Measurements from ENCODE around the gene ZNF79. TPM values are rescaled to one million over a fixed set of nuclear protein-coding genes. Genes with fewer than 3 reads are reported as not detected.

The ZNF79 gene
- total and polyA plus RNA-seq, 9 of the 15 experiments (the other 6 are each of a cell fraction or from before 2014, with no cell fraction given), result 0.62 to 7.0 (median 4.1) TPM

GRCh38 chr9:127404631-127405030, 19.6 kb upstream of the ZNF79 start:
- H3K4me3 ChIP-seq, result no peak overlapping the region
- H3K27ac ChIP-seq (ENCODE audit: extremely low read depth, low read depth, low read length), result no peak overlapping the region
- no peak overlapping the region for H3K4me2 ChIP-seq (ENCODE audit: insufficient read depth, low read length)
- ChIA-PET CTCF (ENCODE audit: low intra/inter-chr PET ratio) (no interaction called here), POLR2A (no interaction called here)
- FAIRE-seq (no peak), ATAC-seq (no peak), DNase-seq (ENCODE audit: extremely low read depth in 1 of 4, low spot score in 3 of 4) (no peak)
- H3K36me3 ChIP-seq (ENCODE audit: control insufficient read depth, insufficient read depth, low read length), result no peaks in the 10 kb centered on the region
- no peaks in the 10 kb centered on the region for H3K79me2 ChIP-seq (ENCODE audit: control insufficient read depth, insufficient read depth, low read length)
- H3K9me1 ChIP-seq (ENCODE audit: control insufficient read depth, insufficient read depth, low read length), result peaks cover 6% of the 10 kb centered on the region
- H2AFZ ChIP-seq (ENCODE audit: low read depth, low read length), result no peak overlapping the region
- H3K4me1 ChIP-seq (replicated peaks in 1 of 2; ENCODE audit: control insufficient read depth in 2 of 2, insufficient read depth in 2 of 2, low read length in 2 of 2), result peaks cover 2 to 40% of the 10 kb centered on the region in 2 experiments; a peak in 4 of 5 replicates
- no peaks in the 10 kb centered on the region for H3K9me3 ChIP-seq (replicated peaks; ENCODE audit: control insufficient read depth, insufficient read depth, low read depth, low read length)
- H4K20me1 ChIP-seq (replicated peaks; ENCODE audit: control insufficient read depth, insufficient read depth, low read length), result no peaks in the 10 kb centered on the region; the same call in 1 of the 2 replicates
- H3K27me3 ChIP-seq (ENCODE audit: control insufficient read depth in 2 of 2, insufficient read depth in 2 of 2, low read length in 2 of 2), result no peaks in the 10 kb centered on the region
- no peak overlapping the region; a peak in 1 of 4 replicates for H3K9ac ChIP-seq (ENCODE audit: insufficient read depth in 1 of 2, low read depth in 2 of 2, low read length in 2 of 2)
- intact Hi-C loops (cut with micrococcal nuclease), result no loop called here
- 84% methylated on average over 21 of the region's 23 CpGs for WGBS (ENCODE audit: insufficient coverage, low coverage, missing lambda C conversion rate)
- BruUV-seq (replicated peaks), result no TSS peak
- in situ Hi-C loops (cut with MboI), result no loop called here
- TF ChIP-seq ATF6 (CRISPR knock-in tag; IDR thresholded peaks at IDR 0.05) (no peak), NFATC3 (IDR thresholded peaks at IDR 0.05) (no peak), NR3C1 (CRISPR knock-in tag; IDR thresholded peaks at IDR 0.05) (no peak), MAZ (CRISPR knock-in tag; conservative IDR thresholded peaks at IDR 0.05 in 1 of 2, IDR thresholded peaks at IDR 0.05 in 1 of 2) (no peak), TOE1 (IDR thresholded peaks at IDR 0.05; ENCODE audit: borderline replicate concordance) (no peak), TOE1 (CRISPR knock-in tag; IDR thresholded peaks at IDR 0.05; ENCODE audit: borderline replicate concordance, low read depth) (no peak), ZFPM2 (CRISPR knock-in tag; IDR thresholded peaks at IDR 0.05) (no peak), RCOR1 (IDR thresholded peaks at IDR 0.05; ENCODE audit: borderline replicate concordance in 1 of 2, low read depth in 2 of 2, low read length in 2 of 2) (no peak), ZC3H11A (IDR thresholded peaks at IDR 0.05; ENCODE audit: low read depth, low read length) (no peak), EHMT2 (IDR thresholded peaks at IDR 0.05) (no peak), HMBOX1 (IDR thresholded peaks at IDR 0.05) (no peak), SMARCA4 (IDR thresholded peaks at IDR 0.05) (no peak), SMAD3 (CRISPR knock-in tag; conservative IDR thresholded peaks at IDR 0.05) (no peak)
